GM19468 (cell line): ENCODE data around the gene CCDC15.
"Not testable (repeated sequence)": the region's sequence is repeated elsewhere in the genome, so short reads cannot be mapped to it uniquely, and the experiment has no call there.

ENCODE experiments used
- ATAC-seq: cut with Tn5 transposase; IDR thresholded peaks from one replicate; pipeline ENCODE4 v1.9.1; 2021; ENCODE audit warnings: mild to moderate bottlenecking, moderate library complexity, moderate number of reproducible peaks; ENCODE audit not compliant: unreplicated experiment; ENCODE audit errors: extremely low read depth

The CCDC15 gene

DNA sequence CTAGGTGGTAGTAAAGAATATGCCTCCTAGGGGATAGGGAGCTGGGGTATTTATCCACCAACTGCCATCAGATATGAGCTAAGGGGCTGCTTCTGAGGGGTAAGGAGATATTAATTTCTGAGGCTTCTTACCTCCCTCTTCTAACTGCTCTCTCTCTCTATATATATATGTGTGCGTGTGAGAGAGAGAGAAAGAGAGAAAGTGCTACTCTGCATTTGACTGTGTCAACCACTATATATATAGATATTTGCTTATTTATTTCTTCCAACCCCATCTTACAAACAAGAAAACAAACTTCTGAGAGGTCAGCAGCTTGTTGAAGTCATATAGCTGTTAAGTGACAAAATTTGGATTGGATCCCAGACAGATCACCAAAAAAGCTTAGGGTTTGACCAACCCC, 12.3 kb upstream of the CCDC15 start:
- no peak for ATAC-seq

DNA sequence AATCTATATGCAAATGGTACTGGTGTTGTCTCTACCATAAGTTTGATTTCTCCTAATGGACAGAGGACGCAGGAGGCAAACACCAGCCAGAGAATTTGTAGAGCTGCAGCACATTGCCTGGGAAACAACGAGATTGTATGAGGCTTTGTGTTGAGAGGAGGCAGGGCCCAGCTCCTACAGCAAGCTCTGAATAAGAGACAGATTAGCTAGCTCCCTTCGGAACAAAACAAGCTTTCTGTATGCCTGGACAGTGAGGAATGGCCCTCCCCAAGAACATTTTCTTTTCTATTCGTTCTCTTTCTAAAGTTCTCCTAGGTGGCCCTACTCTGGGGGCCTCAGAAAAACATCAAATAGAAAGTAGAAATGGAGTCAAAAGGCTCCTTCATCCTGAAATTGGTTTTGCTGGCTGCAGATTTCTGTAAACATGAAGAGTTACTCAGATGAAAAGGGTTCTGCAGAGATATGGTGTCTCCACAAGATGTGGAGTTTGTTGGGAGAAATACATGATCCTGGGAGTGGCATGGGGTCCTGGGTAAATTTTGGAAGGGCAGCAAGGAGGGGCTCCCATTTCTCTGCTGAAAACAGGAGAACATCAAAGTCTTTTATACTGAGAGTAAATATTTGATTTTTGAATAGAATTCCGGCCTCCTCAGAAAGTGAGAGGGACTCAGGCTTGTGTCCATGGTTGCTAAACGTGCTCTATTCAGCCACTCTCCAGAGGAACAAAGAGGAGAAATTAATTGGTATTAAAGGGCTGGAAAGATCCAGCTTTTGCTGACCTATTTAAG, 11.3 kb upstream of the CCDC15 start:
- no peak for ATAC-seq

DNA sequence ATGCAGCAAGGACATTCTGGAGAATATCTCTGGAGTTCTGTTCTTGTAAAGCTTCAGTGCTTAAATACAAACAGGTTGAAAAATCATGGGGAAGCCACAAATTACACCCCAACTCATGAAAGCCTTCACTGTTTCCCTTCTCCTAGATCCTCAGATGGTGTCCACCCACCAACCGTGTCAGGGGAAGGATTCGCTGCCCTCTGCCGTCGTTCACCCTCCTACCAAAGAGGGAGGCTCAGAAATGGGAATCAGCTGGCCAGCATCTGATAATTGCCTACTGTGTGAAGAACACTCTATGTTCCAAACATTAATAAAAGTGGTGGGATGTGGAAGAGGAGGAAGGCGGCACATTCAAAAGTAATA, 10.8 kb upstream of the CCDC15 start:
- ATAC-seq = no peak

DNA sequence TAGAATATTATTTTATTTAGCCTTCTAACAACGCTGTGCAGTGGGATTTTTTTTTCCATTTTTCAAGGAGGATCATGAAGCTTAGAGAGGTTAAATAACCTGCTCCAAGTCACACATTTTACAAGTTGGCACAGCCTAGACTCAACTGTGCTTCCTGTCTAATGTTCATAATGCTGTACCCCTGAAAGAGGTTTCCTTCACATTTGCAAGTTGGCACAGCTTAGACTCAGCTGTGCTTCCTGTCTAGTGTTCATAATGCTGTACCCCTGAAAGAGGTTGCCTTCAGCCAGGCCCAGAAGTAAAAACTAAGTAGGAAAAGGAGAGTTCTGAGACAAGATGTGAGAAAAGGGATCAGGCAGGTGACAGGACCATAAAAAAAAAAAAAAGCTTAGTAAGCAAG, 10.3 kb upstream of the CCDC15 start:
- no peak for ATAC-seq

DNA sequence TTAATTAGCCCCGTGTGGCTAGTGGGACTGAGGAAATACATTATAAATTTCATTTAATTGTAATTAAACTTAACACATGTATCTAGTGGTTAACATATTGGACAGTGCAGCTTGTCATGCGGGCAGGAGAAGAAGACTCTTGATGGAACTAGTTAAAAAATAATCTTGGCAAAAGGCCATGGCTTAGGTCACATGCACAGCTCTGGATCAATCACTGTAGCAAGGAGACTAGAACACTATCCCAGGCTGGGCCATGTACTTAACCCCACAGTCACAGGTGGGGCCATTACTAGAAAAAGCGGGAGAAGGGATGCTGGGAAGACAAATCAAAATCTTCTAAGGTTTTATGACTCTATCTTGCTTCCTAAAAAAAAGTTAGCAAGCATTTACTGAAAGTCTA, 9.4 kb upstream of the CCDC15 start:
- no peak for ATAC-seq

DNA sequence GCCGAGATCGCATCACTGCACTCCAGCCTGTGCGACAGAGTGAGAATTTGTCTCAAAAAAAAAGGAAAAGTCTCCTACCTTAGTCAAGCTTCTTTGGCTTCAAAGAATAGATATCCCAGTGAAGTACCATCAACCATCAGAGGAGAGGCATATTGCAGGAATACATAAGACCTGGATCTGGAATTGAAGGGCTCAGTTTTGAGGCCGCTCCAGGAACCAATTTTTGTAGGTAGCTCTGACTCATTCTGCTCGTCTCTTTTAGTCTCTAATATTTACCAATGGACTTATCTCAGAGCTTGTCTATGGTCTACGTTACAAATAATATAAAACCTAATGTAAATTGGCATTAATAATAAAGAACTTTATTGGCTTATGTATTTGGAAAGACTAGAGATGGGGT, 8.2 kb upstream of the CCDC15 start:
- no peak for ATAC-seq

DNA sequence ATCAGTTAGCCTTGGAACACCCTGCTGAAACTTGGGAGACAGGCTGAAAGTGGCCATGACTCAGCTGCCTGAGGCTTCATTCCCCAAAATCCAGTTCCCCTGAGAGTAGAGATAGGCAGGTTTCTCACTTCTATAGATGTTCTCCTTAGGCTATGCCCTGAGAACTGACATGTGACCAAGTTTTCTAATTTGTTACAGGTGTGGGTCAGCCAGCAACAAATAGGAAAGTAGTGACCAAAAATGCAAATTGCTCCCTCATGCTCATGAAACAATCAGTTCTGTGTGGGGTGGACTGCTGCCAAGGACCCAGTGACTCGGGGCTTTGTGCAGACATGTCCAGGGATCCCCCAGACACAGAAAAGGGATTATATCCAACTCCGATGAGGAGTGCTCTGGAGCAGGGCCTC, 7.3 kb upstream of the CCDC15 start:
- ATAC-seq = no peak

DNA sequence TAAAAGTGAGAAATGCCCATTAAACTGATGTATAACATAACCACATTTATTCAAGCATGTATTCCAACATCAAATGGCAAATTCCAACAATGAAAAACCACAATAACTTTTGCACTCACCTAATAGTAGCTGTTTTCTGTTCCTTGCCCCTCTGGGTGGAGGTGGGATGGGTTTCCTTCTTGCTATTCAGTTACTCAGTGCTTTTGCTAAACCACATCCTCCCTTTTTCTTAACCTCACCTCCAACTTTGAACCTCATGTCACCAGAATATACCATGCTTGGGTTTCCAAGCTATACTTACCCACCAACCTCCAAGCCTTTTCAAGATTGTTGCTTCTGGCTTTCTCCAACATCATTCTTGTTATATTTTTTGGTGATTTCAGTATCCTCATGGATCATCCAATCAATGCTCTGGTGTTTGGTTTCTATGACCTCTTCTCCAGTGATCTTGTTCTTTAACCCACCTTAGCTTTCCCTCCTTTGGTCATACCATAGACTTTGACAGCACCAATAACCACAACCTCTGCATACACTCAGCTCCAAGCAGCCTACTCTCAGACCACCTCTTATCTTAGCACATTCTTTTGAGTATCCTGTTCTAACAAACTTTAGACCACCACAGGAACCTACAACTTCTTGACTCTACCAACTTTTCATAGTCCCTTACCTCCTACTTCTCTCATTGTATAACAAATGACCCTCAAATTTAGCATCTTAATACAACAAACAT, 3.2 kb upstream of the CCDC15 start:
- ATAC-seq = no peak

DNA sequence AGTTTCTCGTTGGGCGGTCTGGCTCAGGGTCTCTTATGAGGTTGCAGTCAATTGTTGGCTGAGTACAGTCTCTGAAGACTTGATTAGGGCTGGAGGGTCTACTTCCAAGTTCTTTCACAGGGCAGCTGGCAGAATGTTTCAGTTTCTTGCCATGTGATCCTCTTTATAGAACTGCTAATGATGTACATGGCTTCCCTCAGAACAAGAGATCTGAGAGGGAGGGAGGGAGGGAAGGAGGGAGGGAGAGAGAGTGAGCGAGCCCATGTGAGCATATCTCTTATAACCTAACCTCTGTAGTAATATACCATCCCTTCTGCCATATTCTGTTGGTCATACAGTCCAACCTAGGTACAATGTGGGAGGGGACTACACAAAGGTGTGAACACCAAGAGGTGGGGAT, 2.7 kb upstream of the CCDC15 start:
- no peak for ATAC-seq

DNA sequence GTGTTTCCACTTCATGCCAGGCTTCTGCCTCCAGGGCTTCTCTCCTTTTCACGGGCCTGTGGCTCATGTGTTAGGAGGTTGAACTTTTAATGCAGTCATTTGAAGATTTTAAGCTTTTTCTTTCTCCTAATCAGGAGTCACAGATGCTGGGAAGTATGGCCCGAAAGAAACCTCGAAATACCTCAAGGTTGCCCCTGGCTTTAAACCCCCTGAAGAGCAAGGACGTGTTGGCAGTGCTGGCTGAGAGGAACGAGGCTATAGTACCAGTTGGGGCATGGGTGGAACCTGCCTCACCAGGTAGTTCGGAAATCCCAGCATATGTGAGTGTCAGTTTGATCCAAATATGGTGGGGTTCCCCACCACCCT, 571 bp downstream of the CCDC15 start:
- no peak for ATAC-seq

DNA sequence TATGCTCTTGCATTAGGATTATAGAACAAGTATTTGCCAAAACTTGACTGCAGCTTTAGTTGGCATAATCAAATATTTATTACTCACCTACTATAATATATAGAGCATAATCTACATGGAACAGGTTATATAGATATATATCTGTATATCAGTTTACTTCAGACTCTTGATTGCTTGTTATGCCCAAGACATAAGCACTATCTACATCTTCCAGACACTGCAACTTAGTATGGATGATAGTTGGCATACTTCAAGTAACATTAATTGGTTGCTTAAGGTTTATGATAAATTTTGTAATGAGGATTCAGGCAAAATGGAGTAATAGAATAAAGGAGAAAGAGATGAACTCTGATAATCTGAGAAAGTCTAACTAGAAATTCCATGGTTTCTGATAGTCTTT, 1.0 kb downstream of the CCDC15 start:
- no peak for ATAC-seq

DNA sequence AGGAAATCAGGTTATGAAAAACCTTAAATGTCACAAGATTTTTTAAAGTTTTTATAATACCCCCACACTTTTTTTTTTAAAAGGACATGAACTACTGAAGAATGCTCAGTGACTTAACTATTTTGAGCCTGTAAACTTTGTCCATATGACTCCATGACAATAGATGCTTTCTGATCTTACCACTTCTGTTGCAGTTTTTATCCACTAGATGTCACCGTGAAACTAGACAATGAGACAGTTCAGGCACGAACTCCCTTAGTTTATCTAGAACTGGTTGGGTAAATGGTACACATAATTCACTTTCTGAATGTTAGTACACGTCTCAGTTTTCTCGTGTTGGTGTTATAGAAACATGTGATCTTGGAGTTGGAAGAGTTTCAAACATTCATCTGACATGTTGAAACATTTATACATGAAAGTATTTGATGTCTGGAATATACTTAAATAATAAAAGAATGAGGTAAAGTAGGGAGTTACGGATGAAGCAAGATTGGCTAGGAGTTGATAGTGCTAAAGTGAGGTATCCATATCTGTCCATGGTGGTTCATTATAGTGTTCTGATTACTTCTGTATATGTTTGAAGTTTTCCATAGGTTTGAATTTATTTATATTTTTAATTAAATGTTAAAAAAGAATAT, 8.1 kb downstream of the CCDC15 start:
- peak; percentile 76 for ATAC-seq

DNA sequence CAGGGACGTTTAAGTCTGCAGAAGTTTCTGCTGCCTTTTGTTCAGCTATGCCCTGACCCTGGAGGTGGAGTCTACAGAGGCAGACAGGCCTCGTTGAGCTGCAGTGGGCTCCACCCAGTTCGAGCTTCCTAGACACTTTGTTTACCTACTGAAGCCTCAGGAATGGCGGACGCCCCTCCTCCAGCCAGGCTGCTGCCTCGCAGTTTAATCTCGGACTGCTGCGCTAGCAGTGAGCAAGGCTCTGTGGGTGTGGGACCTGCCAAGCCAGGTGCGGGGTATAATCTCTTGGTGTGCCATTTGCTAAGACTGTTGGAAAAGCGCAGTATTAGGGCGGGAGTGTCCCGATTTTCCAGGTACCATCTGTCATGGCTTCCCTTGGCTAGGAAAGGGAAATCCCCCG, 14.2 kb downstream of the CCDC15 start:
- ATAC-seq = not testable (repeated sequence)

DNA sequence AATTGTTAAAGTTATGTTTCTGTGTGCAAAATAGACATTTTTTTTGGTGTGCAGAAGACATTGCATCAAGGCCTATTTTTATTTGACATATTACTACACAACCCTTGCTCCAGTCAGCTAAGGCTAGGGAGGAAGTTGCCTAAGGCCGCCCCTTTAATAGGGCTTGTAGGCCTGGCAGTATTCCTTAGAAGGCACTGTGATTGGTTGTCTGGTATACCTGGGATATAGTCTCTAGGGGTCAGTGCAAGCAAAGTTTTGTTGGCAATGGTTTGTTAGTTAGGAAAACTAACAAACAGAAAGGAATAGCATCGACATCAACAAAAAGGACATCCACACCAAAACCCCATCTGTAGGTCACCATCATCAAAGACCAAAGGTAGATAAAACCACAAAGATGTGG, 16.9 kb downstream of the CCDC15 start:
- ATAC-seq = no peak

DNA sequence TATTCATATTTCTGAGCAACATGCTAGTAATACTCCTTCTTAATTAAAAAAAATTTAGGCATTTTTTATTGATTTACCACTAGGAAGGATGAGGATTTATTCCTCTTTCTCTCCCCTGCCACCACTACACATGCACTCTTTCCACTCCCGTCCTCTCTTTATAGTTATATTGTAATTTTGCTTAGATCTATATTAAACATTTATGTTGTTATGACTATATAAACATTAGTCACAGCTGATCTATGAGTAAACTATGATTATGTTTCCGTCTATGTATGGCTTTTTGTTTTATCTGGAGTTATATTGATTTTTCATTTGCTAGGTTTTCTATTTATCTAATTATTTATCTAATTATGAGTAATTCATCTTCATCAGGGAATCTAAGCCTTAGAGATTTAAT, 17.8 kb downstream of the CCDC15 start:
- ATAC-seq = no peak

DNA sequence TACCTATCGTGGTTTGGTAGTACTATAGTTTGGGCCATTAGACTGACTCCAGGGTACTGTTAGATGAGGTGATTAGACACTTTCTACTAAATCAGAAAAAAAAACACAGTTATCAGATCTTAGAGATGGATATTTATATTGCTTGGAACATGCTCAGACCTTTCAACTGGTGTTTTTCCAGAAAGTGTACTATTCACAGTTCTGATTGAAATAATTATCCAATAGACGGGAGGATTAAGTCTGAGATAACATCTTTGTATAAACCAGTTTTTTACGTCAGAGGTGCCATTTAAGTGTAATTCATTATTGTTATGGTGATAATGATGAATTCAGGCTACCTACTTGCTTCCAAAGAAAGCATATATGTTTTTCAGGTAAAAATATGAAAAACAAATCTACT, 22.5 kb downstream of the CCDC15 start:
- no peak for ATAC-seq

DNA sequence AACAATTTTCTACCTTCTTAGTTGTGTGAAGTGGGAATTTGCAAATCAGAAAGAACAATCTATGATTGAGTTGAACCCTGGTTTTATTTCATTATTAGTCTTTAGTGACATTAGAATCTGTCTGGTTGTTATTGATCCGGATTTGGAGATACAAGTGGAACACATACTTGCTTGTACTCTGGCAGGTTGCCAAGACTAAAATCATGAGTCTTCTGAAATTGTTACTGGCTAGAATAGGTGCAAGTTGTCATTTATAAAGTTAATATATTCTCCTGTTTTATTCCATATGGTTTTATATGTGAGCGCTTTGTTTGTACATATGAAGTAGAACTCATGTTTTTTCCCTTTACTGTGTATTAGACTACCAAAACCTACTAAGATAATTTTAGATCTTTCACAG, 23.0 kb downstream of the CCDC15 start:
- ATAC-seq = no peak

DNA sequence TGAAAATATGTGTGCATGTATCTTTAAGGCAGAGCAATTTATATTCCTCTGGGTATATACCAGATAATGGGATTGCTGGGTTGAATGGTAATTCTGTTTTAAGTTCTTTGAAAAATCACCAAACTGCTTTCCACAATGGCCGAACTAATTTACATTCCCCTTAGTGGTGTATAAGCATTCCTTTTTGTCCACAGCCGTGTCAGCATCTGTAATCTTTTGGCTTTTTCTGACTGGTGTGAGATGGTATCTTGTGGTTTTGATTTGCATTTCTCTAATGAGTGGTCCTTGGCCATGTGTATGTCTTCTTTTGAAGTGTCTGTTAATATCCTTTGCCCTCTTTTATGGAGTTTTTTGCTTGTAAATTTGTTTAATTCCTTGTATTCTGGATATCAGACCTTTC, 24.3 kb downstream of the CCDC15 start:
- ATAC-seq = no peak

DNA sequence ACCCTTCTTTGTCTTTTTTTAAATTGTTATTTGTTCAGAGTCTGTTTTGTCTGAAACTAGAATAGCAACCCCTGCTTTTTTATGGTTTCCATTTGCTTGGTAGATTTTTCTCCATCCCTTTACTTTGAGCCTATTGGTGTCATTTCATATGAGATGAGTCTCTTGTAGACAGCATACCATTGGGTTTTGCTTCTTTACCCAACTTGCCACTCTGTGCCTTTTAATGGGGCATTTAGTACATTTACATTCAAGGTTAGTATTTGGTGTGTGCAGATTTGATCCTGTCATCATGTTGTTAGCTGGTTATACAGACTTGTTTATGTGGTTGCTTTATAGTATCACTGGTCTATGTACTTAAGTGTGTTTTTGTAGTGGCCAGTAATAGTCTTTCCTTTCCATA, 28.0 kb downstream of the CCDC15 start:
- no peak for ATAC-seq

DNA sequence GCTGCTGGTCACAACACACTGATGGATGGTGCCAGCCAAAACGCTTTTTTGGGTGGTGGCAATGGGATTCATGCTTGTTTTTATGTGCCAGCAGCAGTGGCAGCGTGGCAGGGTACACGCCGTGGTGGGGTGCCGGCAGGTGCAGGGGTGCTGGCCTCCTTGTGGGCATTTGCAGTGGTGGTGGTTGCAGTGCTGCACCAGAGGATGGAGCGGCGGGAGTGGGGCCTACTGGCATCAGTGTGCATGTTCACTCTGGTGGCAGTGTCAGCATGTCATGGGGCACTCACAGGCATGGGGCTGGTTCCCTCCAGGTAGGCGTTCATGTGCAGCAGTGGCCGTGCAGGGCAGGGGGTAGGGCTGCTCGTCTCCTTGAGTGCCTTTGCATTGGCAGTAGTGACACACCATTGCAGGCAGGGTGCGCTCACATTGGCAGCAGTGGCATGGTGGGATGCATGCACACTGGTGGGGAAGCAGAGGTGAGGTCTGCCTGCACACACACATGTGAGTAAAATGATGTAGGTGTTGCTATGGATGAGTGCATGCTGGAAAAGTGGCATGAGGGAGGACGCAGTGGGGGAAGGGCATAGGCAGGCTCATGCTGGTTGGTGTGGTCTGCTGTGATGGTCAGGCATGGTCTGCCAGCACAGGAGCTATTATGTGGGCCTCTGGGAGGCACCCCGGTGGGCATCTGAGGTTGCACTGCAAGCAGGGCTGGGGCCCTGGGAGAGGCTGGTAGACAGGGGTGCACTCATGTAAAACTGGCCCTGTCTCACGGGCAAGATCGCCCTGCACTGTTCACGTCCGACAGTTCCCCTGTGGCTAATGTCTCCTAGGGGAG, 29.9 kb downstream of the CCDC15 start:
- ATAC-seq = no peak

DNA sequence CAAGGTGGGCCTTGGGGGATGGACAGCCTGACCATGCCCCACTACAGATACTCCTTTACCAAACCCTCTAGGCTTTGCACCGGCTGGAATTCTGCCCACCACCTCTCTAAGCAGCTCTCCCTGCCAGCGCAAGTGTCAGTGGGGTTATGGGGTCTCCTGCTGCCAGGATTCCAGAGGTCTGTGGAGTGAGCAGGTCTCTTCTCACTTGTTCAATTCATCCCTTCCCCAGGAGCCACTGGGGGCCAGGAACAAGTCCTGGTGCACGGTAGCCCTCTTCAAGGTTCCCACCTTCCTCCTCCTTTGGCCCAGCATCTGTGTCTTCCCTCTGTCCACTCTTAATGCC, 30.5 kb downstream of the CCDC15 start:
- no peak for ATAC-seq
